Right lobe of liver (tissue), 6 donors: ENCODE measurements around the gene SUSD2. TPM values are rescaled to one million over a fixed set of nuclear protein-coding genes. Genes with fewer than 3 reads are reported as not detected.
"Not testable (repeated sequence)": the region's sequence is repeated elsewhere in the genome, so short reads cannot be mapped to it uniquely, and the experiment has no call there.

Experiments
- ATAC-seq, 4 donors: fragments of 200-7000 bp; cut with Tn5 transposase; one replicate each; pipeline ENCODE4 v1.9.1; 2020; ENCODE audit warnings: mild to moderate bottlenecking in 4 of 4, moderate library complexity in 4 of 4
- DNase-seq, 3 donors: peaks; one replicate each; pipeline ENCODE4 v3.0.0-alpha.2; 2020
- H3K27ac ChIP-seq, 3 donors: fragments of 200-600 bp; one replicate each; pipeline ENCODE4 v1.8.0; 2022
- H3K27me3 ChIP-seq, 2 donors: fragments of 200-600 bp; one replicate each; pipeline ENCODE4 v1.8.0; 2022
- H3K36me3 ChIP-seq, 4 donors: fragments of 200-600 bp; sonication (generic) in 1 of 4; one replicate each; pipeline versions ENCODE4 v1.5.1 to v1.8.0; 2017 to 2022; ENCODE audit warnings: control low read depth in 1 of 4
- H3K4me1 ChIP-seq, 4 donors: fragments of 200-600 bp; sonication (generic) in 1 of 4; one replicate each; pipeline versions ENCODE4 v1.5.1 to v1.8.0; 2017 to 2022; ENCODE audit warnings: control low read depth in 1 of 4
- H3K4me3 ChIP-seq, 3 donors: fragments of 200-600 bp; one replicate each; pipeline ENCODE4 v1.8.0; 2022
- H3K9me3 ChIP-seq, 4 donors: fragments of 200-600 bp; sonication (generic) in 1 of 4; one replicate each; pipeline versions ENCODE4 v1.5.1 to v1.8.0; 2017 to 2022; ENCODE audit warnings: control low read depth in 1 of 4
- POLR2A ChIP-seq: fragments of 450-650 bp; IDR thresholded peaks from one replicate; pipeline ENCODE4 v1.6.1; 2017; ENCODE audit warnings: antibody characterized with exemption, mild to moderate bottlenecking
- WGBS: methylation state at CpG from one replicate; pipeline ENCODE4 v1.1.6; 2018; ENCODE audit warnings: low coverage, low lambda C conversion rate; ENCODE audit not compliant: insufficient coverage; ENCODE audit errors: missing lambda C conversion rate; 5-methylcytosine and 5-hydroxymethylcytosine counted together
- intact Hi-C, 2 donors: fragments of 100-400 bp; cut with DNase I; formaldehyde crosslinking; loops; one replicate each; pipeline versions ENCODE4 v1.11.2 to v1.14.1; 2022
- total RNA-seq, 6 experiments: library from RNA; depleted of rRNA in 2 of 6; stranded (reverse); fragments of >200 nt in 2 of 6; fragmentation: NEBNext Ultra II Directional in 3 of 6; extraction: Animal tissue kit (Norgen Biotek cat#: 25700) in 3 of 6; gene quantifications; one replicate each; pipeline versions ENCODE4 v1.1.0 to v1.2.4, GENCODE V29; 2016 to 2023
- TF ChIP-seq, protein P1 (sequence below), 4 donors: fragments of 200-600 bp in 3 of 4; fragments of 450-650 bp in 1 of 4; IDR thresholded peaks; one replicate each; pipeline versions ENCODE4 v1.5.1 to v1.8.0; 2016 to 2022; ENCODE audit warnings: antibody characterized with exemption in 4 of 4, mild to moderate bottlenecking in 2 of 4
- donor health status: DM: no; HTN: yes; CAD: no.
- donor health status: DM: no; HTN: no; CAD: no.
- donor health status: DM: no; HTN: no; CAD: no.
- donor health status: DM: no; HTN: yes; CAD: no.
- donor health status: DM: no; HTN: yes; CAD: no.

SUSD2 gene
- total RNA-seq, 6 experiments from 2014 or later, result 0.61 to 6.8 (median 2.0) TPM

DNA sequence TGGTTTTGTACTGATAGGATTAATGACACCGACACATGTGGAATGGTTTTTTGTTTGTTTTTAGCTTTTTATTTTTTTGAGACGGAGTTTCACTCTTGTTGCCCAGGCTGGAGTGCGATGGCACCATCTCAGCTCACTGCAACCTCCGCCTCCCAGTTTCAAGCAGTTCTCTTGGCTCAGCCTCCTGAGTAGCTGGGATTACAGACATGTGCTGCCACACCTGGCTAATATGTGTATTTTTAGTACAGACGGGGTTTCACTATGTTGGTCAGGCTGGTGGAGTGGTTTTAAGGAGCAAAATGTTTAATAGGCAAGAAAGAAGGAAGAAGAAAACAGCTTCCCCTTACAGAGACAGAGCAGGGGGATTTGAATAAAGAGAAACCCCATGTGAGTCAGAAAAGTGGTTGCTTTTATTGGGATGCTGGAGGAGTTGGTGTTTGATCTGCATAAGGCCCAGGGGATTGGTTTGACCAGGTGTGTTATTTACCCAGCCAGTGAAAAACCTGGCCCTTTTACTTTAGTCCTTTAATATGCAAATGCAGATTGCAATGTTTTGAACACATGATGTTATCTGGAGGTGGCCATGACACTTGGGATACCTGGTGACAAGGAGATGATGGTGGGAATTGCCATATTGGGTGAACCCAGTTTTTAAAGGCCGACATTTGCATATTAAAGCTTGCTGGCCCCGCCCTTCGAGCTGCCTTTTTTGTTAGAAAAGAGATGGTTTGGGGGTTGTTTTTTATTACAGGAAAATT lies 24.3 kb downstream of the SUSD2 start:
- ATAC-seq, result no peak
- no peak for TF ChIP-seq POLR2A
- TF ChIP-seq, protein P1, sequence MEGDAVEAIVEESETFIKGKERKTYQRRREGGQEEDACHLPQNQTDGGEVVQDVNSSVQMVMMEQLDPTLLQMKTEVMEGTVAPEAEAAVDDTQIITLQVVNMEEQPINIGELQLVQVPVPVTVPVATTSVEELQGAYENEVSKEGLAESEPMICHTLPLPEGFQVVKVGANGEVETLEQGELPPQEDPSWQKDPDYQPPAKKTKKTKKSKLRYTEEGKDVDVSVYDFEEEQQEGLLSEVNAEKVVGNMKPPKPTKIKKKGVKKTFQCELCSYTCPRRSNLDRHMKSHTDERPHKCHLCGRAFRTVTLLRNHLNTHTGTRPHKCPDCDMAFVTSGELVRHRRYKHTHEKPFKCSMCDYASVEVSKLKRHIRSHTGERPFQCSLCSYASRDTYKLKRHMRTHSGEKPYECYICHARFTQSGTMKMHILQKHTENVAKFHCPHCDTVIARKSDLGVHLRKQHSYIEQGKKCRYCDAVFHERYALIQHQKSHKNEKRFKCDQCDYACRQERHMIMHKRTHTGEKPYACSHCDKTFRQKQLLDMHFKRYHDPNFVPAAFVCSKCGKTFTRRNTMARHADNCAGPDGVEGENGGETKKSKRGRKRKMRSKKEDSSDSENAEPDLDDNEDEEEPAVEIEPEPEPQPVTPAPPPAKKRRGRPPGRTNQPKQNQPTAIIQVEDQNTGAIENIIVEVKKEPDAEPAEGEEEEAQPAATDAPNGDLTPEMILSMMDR (IDR thresholded peaks at IDR 0.05), result no peak
- H3K27me3 ChIP-seq, result no peaks in the 10 kb centered on the region
- intact Hi-C loops, result no loop called here
- H3K27ac ChIP-seq, result no peak overlapping the region
- no peak for DNase-seq
- 57% methylated on average over 2 of the region's 8 CpGs for WGBS
- H3K9me3 ChIP-seq, result no peaks in the 10 kb centered on the region
- no peaks in the 10 kb centered on the region for H3K36me3 ChIP-seq
- H3K4me1 ChIP-seq, result peaks cover 0 to 24% (median 14%) of the 10 kb centered on the region in 4 donors
- H3K4me3 ChIP-seq, result no peak overlapping the region

DNA sequence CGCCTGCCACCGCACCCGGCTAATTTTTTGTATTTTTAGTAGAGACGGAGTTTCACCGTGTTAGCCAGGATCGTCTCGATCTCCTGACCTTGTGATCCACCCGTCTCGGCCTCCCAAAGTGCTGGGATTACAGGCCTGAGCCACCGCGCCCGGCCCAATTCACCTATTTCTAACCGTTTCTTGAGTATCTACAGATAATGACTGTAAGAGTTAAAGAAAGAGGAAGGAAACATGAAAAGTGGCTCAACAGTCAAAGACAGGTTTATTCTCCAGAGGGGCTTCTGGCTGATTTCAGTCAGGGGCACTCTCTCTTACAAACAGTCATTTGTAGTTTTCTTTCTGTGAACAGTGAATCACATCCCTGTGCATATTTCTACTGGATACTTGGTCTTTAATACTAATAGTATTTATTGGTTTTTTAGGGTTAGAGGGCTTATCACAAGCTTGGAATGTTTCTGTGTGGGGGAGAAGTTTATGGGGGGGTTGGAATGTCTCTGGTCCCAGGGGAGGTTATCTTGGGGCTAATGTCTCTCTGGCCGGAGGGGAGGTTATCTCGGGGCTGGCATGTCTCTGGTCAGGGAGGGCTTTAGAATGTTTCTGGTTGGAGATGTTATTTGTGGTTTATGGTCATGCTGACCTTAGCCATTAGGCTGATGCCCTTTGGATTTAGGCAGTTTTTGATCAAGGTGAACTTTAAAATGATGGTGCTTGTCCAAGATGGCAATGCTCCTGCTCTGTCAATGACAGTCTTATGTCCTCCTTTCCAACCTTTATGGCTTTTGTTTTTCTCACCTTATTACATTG lies 25.4 kb downstream of the SUSD2 start:
- ATAC-seq, intact Hi-C loops: not testable (repeated sequence)
- WGBS, result 82% methylated on average over 15 of the region's 15 CpGs

DNA sequence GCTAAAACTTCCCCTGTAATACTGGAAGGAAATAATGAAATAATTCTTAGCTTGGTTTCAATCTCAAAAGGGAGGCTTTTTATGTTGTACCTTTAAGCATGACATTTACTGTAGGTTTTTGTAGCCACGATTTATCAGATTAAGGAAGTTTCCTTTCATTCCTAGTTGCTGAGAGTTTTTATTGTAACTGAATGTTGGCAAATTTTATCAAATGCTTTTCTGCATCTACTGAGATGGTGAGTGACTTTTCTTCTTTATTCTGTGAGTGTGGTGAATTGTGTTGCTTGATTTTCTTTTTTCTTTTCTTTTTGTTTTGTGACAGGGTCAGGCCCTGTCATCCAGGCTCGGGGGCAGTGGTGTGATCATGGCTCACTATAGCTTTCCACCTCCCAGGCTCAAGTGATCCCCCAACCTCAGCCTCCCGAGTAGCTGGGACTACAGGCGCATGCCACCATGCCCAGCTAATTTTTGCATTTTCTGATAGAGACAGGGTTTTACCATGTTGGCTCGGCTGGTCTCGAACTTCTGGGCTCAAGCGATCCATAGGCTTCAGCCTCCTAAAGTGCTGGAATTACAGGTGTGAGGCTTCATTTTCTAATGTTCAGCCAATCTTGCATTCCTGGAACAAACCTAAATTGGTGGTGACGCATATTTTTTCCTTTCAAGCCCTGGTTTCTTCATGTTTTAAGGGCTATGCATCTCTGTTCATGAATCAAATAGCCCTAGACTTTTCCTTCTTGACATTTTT lies 26.2 kb downstream of the SUSD2 start:
- no peak for TF ChIP-seq POLR2A
- TF ChIP-seq, protein P1 (IDR thresholded peaks at IDR 0.05), result no peak

More for the DNA sequence above, 25.4 kb downstream of the SUSD2 start:
- not testable (repeated sequence) for H3K9me3 ChIP-seq, H3K36me3 ChIP-seq, DNase-seq, H3K27me3 ChIP-seq, H3K4me3 ChIP-seq
- Histone ChIP-seq H3K4me1 (peaks cover 0 to 24% (median 14%) of the 10 kb centered on the region in 4 donors), H3K27ac (peak overlapping the region in 2 of 3 donors; percentile 17 to 61)

DNA sequence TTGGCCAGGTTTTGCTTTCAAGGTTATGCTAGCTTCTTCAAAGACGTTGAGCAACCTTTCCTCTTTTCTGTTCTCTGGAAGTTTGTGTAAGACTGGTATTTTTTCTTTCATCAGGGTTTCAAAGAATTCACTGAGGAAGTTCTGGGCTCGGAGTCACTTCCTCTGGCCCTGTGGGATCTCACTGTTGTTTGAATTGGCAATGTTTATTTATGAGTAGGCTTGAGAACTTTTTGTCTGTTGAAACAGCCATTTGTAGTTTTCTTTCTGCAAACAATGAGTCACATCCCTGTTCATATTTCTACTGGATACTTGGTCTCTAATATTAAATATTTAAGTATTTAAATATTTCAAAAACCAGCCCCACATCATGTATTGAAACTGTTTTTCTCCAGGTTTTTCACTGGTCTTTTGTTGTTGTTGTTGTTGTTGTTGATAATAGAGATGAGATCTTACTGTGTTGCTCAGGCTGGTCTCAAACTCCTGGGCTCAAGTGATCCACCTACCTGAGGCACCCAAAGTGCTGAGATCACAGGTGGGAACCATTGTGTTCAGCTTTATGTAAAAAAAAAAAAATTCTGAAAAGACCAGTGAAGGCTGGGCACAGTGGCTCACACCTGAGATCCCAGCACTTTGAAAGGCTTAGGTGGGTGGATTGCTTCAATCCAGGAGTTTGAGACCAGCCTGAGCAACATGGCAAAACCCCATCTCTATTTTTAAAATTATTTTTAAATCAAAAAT lies 26.9 kb downstream of the SUSD2 start:
- ATAC-seq, result peak; percentile 90 to 95 (median 94)
- TF ChIP-seq, protein P1 (IDR thresholded peaks at IDR 0.05), result no peak
- no peak for TF ChIP-seq POLR2A
- Histone ChIP-seq H3K36me3 (no peaks in the 10 kb centered on the region), H3K9me3 (no peaks in the 10 kb centered on the region), H3K4me1 (peaks cover 0 to 24% (median 14%) of the 10 kb centered on the region in 4 donors), H3K27ac (peak overlapping the region; percentile 42 to 61 (median 58)), H3K27me3 (no peaks in the 10 kb centered on the region), H3K4me3 (no peak overlapping the region)
- no peak for DNase-seq
- 0% methylated on average over 2 of the region's 2 CpGs for WGBS
- intact Hi-C loops, result no loop called here

More for the DNA sequence above, 26.2 kb downstream of the SUSD2 start:
- intact Hi-C loops, result no loop called here
- H3K4me1 ChIP-seq, result peaks cover 0 to 24% (median 14%) of the 10 kb centered on the region in 4 donors
- H3K27ac ChIP-seq, result peak overlapping the region; percentile 17 to 61 (median 58)
- ATAC-seq, result peak in 1 of 4 donors; percentile 28
- no peaks in the 10 kb centered on the region for H3K27me3 ChIP-seq
- H3K4me3 ChIP-seq, result no peak overlapping the region
- WGBS, result 56% methylated on average over 8 of the region's 8 CpGs
- no peak for DNase-seq
- no peaks in the 10 kb centered on the region for H3K36me3 ChIP-seq
- H3K9me3 ChIP-seq, result no peaks in the 10 kb centered on the region
